ENCODE results near the gene RRP1. TPM values are rescaled to one million over a fixed set of nuclear protein-coding genes. Genes with fewer than 3 reads are reported as not detected.

The RRP1 gene
- total RNA-seq, 4 donors from 2014 or later, result 19.0 to 25.2 (median 20.8) TPM

DNA sequence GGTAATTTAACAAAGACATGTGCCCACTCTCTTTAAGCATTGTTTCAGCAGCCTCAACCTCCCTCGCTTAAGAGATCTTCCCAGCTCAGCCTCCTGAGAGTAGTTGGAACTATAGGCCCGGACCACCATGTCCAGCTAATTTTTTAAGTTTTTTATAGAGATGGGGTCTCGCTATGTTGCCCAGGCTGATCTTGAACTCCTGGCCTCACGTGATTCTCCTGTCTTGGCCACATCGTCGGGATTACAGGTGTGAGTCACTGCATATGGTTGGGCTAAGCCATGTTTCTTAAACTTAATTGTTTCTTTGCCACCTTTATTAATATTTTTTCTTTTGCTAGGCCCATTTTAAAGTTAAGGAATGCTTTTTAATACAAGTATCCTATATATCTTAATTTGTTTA, 57.1 kb downstream of the RRP1 start:
- Histone ChIP-seq H3K4me3 (no peak overlapping the region), H3K9me3 (no peaks in the 10 kb centered on the region), H3K27ac (no peak overlapping the region), H3K36me3 (no peaks in the 10 kb centered on the region), H3K27me3 (no peaks in the 10 kb centered on the region), H3K4me1 (no peaks in the 10 kb centered on the region)
- TF ChIP-seq POLR2A (IDR thresholded peaks at IDR 0.05), result no peak
- TF ChIP-seq EP300 (IDR thresholded peaks at IDR 0.05), result no peak
- TF ChIP-seq, protein P1, sequence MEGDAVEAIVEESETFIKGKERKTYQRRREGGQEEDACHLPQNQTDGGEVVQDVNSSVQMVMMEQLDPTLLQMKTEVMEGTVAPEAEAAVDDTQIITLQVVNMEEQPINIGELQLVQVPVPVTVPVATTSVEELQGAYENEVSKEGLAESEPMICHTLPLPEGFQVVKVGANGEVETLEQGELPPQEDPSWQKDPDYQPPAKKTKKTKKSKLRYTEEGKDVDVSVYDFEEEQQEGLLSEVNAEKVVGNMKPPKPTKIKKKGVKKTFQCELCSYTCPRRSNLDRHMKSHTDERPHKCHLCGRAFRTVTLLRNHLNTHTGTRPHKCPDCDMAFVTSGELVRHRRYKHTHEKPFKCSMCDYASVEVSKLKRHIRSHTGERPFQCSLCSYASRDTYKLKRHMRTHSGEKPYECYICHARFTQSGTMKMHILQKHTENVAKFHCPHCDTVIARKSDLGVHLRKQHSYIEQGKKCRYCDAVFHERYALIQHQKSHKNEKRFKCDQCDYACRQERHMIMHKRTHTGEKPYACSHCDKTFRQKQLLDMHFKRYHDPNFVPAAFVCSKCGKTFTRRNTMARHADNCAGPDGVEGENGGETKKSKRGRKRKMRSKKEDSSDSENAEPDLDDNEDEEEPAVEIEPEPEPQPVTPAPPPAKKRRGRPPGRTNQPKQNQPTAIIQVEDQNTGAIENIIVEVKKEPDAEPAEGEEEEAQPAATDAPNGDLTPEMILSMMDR (IDR thresholded peaks at IDR 0.05), result no peak
- no peak for TF ChIP-seq POLR2AphosphoS5 (IDR thresholded peaks at IDR 0.05)
- ATAC-seq, result no peak
- WGBS, 2 donors (ENCODE audit: low coverage in 1 of 2), result 86 to 100% methylated on average over 3 to 6 of the region's 6 CpGs

DNA sequence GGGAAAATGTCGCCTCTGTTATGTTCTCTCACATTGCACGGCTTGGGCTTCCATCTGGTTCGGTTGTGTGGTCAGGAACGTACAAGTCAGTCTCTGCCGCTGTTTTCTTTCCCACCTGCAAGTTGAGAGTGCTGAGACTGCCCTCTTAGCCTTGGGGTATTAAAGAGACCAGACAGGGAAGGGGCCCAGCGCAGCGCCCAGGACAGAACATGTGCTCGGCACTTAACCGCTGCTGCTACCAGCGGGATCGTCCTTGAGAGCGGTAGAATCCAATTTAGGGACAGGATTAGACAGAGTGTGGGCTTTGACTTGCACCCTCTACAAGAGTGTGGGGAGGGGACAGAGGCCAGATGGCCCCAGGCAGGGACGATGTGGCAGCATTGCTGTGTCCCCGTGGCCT, 57.9 kb downstream of the RRP1 start:
- no peak overlapping the region for H3K4me3 ChIP-seq
- 89 to 96% methylated on average over 5 to 12 of the region's 14 CpGs for WGBS, 2 donors (ENCODE audit: low coverage in 1 of 2)
- TF ChIP-seq, protein P1 (IDR thresholded peaks at IDR 0.05), result no peak
- TF ChIP-seq POLR2A (IDR thresholded peaks at IDR 0.05) (no peak), EP300 (IDR thresholded peaks at IDR 0.05) (no peak), POLR2AphosphoS5 (IDR thresholded peaks at IDR 0.05) (no peak)
- ATAC-seq, result no peak
- H3K36me3 ChIP-seq, result no peaks in the 10 kb centered on the region
- H3K9me3 ChIP-seq, result no peaks in the 10 kb centered on the region
- no peaks in the 10 kb centered on the region for H3K4me1 ChIP-seq
- H3K27me3 ChIP-seq, result no peaks in the 10 kb centered on the region
- no peak overlapping the region for H3K27ac ChIP-seq

DNA sequence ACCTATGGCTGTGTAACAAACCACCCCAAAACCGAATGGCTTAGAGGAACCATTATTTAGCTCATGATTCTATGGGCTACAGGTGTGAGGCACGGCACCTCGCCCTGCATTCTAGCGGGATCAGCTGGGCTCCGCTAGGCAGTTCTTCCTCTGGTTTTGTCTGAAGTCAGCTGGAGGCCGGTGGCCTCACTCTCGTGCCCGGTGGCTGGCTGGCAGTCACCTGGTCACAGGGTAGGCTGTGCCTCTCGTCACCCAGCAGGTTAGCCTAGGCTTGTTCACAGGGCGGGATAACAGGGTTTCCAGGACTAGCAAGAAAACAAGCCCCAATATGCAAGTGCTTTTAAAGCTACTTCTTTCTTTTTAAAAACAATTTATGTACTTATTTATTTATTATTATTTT, 59.4 kb downstream of the RRP1 start:
- TF ChIP-seq, protein P1 (IDR thresholded peaks at IDR 0.05), result no peak
- TF ChIP-seq POLR2AphosphoS5 (IDR thresholded peaks at IDR 0.05), result no peak
- TF ChIP-seq EP300 (IDR thresholded peaks at IDR 0.05), result no peak
- no peak for TF ChIP-seq POLR2A (IDR thresholded peaks at IDR 0.05)
- no peak for ATAC-seq
- Histone ChIP-seq H3K27ac (no peak overlapping the region), H3K4me3 (no peak overlapping the region), H3K9me3 (no peaks in the 10 kb centered on the region), H3K36me3 (no peaks in the 10 kb centered on the region), H3K4me1 (no peaks in the 10 kb centered on the region), H3K27me3 (no peaks in the 10 kb centered on the region)
- WGBS, 2 donors (ENCODE audit: low coverage in 1 of 2), result 88 to 89% methylated on average over 3 to 5 of the region's 10 CpGs

GRCh38 chr21:43849532-43850299, 60.3 kb downstream of the RRP1 start:
- H3K9me3 ChIP-seq, result no peaks in the 10 kb centered on the region
- H3K36me3 ChIP-seq, result no peaks in the 10 kb centered on the region
- no peaks in the 10 kb centered on the region for H3K27me3 ChIP-seq
- H3K4me1 ChIP-seq, result no peaks in the 10 kb centered on the region
- TF ChIP-seq EP300 (IDR thresholded peaks at IDR 0.05) (no peak), POLR2A (IDR thresholded peaks at IDR 0.05) (no peak), POLR2AphosphoS5 (IDR thresholded peaks at IDR 0.05) (no peak)
- TF ChIP-seq, protein P1 (IDR thresholded peaks at IDR 0.05), result no peak
- no peak for ATAC-seq
- H3K27ac ChIP-seq, result no peak overlapping the region
- H3K4me3 ChIP-seq, result no peak overlapping the region
- WGBS, 2 donors (ENCODE audit: low coverage in 1 of 2), result 63 to 77% methylated on average over 5 to 7 of the region's 13 CpGs

DNA sequence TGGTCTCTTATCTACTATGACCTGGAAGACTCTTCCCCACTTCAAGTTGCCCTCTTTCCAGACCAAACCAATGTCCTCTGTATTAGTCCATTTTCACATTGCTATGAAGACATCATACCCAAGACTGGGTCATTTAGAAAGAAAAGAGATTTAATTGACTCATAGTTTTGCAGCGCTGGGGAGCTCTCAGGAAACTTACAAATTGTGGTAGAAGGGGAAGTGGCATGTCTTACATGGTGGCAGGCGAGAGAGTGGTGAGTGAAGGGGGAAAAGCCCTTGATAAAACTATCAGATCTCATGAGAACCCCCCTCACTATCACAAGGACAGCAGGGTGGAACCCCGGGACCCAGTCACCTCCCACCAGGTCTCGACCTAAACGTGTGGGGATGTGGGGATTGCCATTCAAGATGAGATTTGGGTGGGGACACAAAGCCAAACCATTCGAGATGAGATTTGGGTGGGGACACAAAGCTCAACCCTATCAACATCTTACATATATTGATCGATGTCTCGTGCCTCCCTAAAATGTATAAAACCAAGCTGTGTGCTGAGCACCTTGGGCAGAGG, 61.4 kb downstream of the RRP1 start:
- Histone ChIP-seq H3K9me3 (no peaks in the 10 kb centered on the region), H3K4me1 (no peaks in the 10 kb centered on the region), H3K27ac (no peak overlapping the region), H3K4me3 (no peak overlapping the region), H3K36me3 (no peaks in the 10 kb centered on the region), H3K27me3 (no peaks in the 10 kb centered on the region)
- 81% methylated on average over 4 to 8 of the region's 8 CpGs for WGBS, 2 donors (ENCODE audit: low coverage in 1 of 2)
- TF ChIP-seq, protein P1 (IDR thresholded peaks at IDR 0.05), result no peak
- TF ChIP-seq POLR2A (IDR thresholded peaks at IDR 0.05) (no peak), EP300 (IDR thresholded peaks at IDR 0.05) (no peak), POLR2AphosphoS5 (IDR thresholded peaks at IDR 0.05) (no peak)
- no peak for ATAC-seq
